Measurements from ENCODE around the gene ASCC2. TPM values are rescaled to one million over a fixed set of nuclear protein-coding genes. Genes with fewer than 3 reads are reported as not detected.

ASCC2 gene
- total and polyA plus RNA-seq, 2 of the 4 experiments (the other 2 are of a cell fraction): 40.0 to 62.2 TPM

GRCh38 chr22:29772170-29772641 lies 65.9 kb downstream of the ASCC2 start (continued):
- TF ChIP-seq CHD1 (IDR thresholded peaks at IDR 0.05; ENCODE audit: low read depth, low read length): no peak

- Histone ChIP-seq H3K56ac (ENCODE audit: extremely low read depth, insufficient read depth, low read length) (no peak overlapping the region), H2BK5ac (ENCODE audit: low read depth, low read length, poor library complexity, severe bottlenecking) (no peak overlapping the region), H4K91ac (ENCODE audit: insufficient read depth, low read depth, low read length) (no peak overlapping the region), H3K27me3 (ENCODE audit: control insufficient read depth, insufficient read depth, low read length) (no peaks in the 10 kb centered on the region), H3K4me1 (ENCODE audit: control insufficient read depth, insufficient read depth, low read length) (peaks cover 12% of the 10 kb centered on the region; the same call in 1 of the 2 replicates), H2AK5ac (ENCODE audit: low read depth, low read length) (no peak overlapping the region), H3K36me3 (ENCODE audit: control insufficient read depth, insufficient read depth, low read length) (peaks cover 12% of the 10 kb centered on the region), H4K5ac (ENCODE audit: low read depth, low read length) (no peak overlapping the region), H3K79me1 (ENCODE audit: low read depth in 1 of 2, low read length in 2 of 2) (peaks cover 22 to 58% of the 10 kb centered on the region in 2 experiments), H3K9ac (ENCODE audit: low read depth, low read length) (no peak overlapping the region), H3K18ac (ENCODE audit: low read depth, low read length) (no peak overlapping the region), H2BK20ac (ENCODE audit: low read depth, low read length) (no peak overlapping the region), H3K4me2 (ENCODE audit: low read depth, low read length) (no peak overlapping the region), H3K4me3 (ENCODE audit: insufficient read depth, low read depth, low read length) (no peak overlapping the region), H4K20me1 (ENCODE audit: insufficient read depth, low read length) (peaks cover 5% of the 10 kb centered on the region), H3K14ac (replicated peaks; ENCODE audit: low read depth, low read length) (no peak overlapping the region), H3K9me1 (ENCODE audit: insufficient read depth, low read length) (peaks cover 9% of the 10 kb centered on the region), H2BK120ac (ENCODE audit: low read depth, low read length) (no peak overlapping the region), H2AK9ac (replicated peaks; ENCODE audit: low read depth, low read length, poor library complexity) (no peak overlapping the region), H2BK15ac (ENCODE audit: low read depth, low read length) (no peak overlapping the region), H4K8ac (ENCODE audit: low read depth in 2 of 2, low read length in 2 of 2) (no peak overlapping the region), H3K27ac (ENCODE audit: insufficient read depth, low read length) (no peak overlapping the region), H3K9me3 (ENCODE audit: control insufficient read depth, insufficient read depth, low read length) (no peaks in the 10 kb centered on the region), H3K23ac (ENCODE audit: low read depth, low read length) (no peak overlapping the region), H3K4ac (ENCODE audit: low read depth, low read length) (no peak overlapping the region), H2AFZ (replicated peaks; ENCODE audit: low read length, poor library complexity) (no peak overlapping the region)
- POLR2A ChIA-PET (ENCODE audit: unreplicated experiment): no interaction called here
- DNase-seq (no peak), ATAC-seq (ENCODE audit: low read depth) (no peak)
- BruUV-seq (replicated peaks): no TSS peak
- in situ Hi-C loops (cut with MboI; ENCODE audit: low sequenced_read_pairs): no loop called here
- WGBS, 2 experiments (ENCODE audit: extremely low coverage in 2 of 2, insufficient read length in 1 of 2): no CpG with 5 or more reads among the region's 2 CpGs
- CTCF ChIA-PET: no interaction called here
- intact Hi-C loops (cut with micrococcal nuclease): no loop called here
- dilution Hi-C loops (cut with HindIII; ENCODE audit: low sequenced_read_pairs, unreplicated experiment): no loop called here
- no peak for TF ChIP-seq CEBPB (IDR thresholded peaks at IDR 0.05; ENCODE audit: low read depth, low read length)
- no peak for TF ChIP-seq POLR2A (IDR thresholded peaks at IDR 0.05; ENCODE audit: low read depth, low read length)
- TF ChIP-seq MXI1 (IDR thresholded peaks at IDR 0.05; ENCODE audit: borderline replicate concordance, low read depth, low read length): no peak
- TF ChIP-seq CTCF (conservative IDR thresholded peaks at IDR 0.05; ENCODE audit: low read depth, low read length): no peak
- no peak for TF ChIP-seq SMC3 (IDR thresholded peaks at IDR 0.05; ENCODE audit: low read depth, low read length)
- no peak for TF ChIP-seq MAFK (IDR thresholded peaks at IDR 0.05; ENCODE audit: low read depth, low read length)
- TF ChIP-seq FOS (IDR thresholded peaks at IDR 0.05; ENCODE audit: low read depth, low read length): no peak
- TF ChIP-seq CHD1 (IDR thresholded peaks at IDR 0.05; ENCODE audit: low read depth, low read length): no peak
- TF ChIP-seq BHLHE40 (IDR thresholded peaks at IDR 0.05; ENCODE audit: low read depth, low read length): no peak
- no peak for TF ChIP-seq NFE2L2 (IDR thresholded peaks at IDR 0.05; ENCODE audit: low read depth, low read length)
- TF ChIP-seq ELK1 (IDR thresholded peaks at IDR 0.05; ENCODE audit: borderline replicate concordance, low read depth, low read length): no peak
- no peak for TF ChIP-seq RAD21 (IDR thresholded peaks at IDR 0.05; ENCODE audit: low read length)
- TF ChIP-seq USF2 (IDR thresholded peaks at IDR 0.05; ENCODE audit: low read depth, low read length): no peak
- TF ChIP-seq RCOR1 (IDR thresholded peaks at IDR 0.05; ENCODE audit: insufficient replicate concordance, low read length): no peak
Observed at GRCh38 chr22:29769723-29770321, 68.3 kb downstream of the ASCC2 start.

Data from IMR-90 (cell line).